Measurements from ENCODE around the gene TMEM236. TPM values are rescaled to one million over a fixed set of nuclear protein-coding genes. Genes with fewer than 3 reads are reported as not detected.

Gene TMEM236
- total RNA-seq, 3 donors from 2014 or later = 0.03 to 0.11 (median 0.05) TPM

DNA sequence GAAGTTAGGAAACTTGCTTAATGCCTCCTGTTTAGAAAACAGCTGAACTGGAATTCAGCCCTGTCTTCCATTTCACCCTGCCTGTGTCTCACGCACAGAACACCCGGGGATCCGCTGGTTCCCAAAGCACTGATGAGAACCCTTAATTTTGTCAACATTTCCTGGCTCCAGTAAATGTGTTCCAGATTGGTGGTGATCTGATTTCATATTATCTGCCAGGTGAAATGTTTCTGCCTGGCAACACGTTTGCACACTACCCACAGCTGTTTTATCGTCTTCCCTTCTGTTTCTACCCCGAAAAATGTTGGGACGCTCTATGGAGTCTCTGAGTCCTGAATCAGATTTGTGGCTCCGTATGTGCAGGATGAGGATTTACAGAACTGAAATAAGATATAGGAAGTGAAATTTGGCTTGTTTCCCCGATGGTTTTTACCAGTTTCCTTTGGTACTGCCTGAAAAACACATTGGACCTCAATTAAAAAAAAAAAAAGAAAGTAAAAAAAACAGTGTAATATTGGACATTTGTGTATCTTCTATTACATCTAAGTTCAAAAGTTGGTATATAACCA, 86.2 kb downstream of the TMEM236 start:
- Mint-ChIP-seq H3K4me1 (ENCODE audit: low read depth) (no peaks in the 10 kb centered on the region), H3K4me3 (no peak overlapping the region), H3K27me3 (ENCODE audit: low read depth) (peaks cover 19% of the 10 kb centered on the region), H3K36me3 (ENCODE audit: insufficient read depth) (no peaks in the 10 kb centered on the region), H3K9me3 (no peaks in the 10 kb centered on the region)
- no peak for ATAC-seq
- no peak for DNase-seq

DNA sequence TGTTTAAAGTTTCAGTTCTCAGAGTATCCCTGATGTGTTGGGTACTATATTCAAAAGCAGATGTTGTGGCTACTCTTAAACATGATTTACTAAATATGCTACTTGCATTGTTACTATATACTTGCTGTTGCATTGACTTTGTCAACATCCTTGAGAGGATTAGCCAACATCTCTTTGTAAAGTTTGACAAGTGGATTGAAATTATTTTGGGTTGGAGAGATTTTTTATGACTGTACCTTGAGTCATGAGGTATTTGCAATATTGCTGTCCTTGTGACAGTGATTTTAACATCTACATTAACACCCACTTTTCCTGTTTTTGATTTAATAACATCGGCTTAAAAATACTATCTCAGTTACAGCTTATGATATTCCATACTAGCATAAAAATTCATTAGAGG, 89.0 kb downstream of the TMEM236 start:
- H3K36me3 Mint-ChIP-seq (ENCODE audit: insufficient read depth) = no peaks in the 10 kb centered on the region
- ATAC-seq = no peak
- no peaks in the 10 kb centered on the region for H3K9me3 Mint-ChIP-seq
- H3K4me3 Mint-ChIP-seq = no peak overlapping the region
- DNase-seq = no peak
- H3K4me1 Mint-ChIP-seq (ENCODE audit: low read depth) = no peaks in the 10 kb centered on the region
- peaks cover 19% of the 10 kb centered on the region for H3K27me3 Mint-ChIP-seq (ENCODE audit: low read depth)

DNA sequence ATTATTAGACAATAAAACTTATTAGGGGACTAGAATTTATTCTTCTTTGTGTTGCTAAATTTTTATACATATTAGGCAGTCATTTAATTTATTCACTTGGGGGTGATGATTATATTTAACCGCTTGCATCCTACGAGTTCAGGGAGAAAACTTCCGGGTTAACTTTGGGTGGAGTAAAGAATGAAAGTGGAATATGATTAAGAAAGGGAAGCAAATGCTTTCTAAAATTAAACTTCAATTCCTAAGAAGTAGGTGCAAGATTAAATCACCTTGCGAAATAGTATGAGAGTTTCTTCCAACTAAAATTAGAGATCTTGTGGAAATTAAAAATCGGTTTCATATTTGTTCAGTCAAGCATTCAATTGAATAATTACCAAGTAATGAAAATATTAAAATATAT, 90.6 kb downstream of the TMEM236 start:
- H3K4me3 Mint-ChIP-seq = no peak overlapping the region
- peaks cover 16% of the 10 kb centered on the region for H3K27me3 Mint-ChIP-seq (ENCODE audit: low read depth)
- no peaks in the 10 kb centered on the region for H3K9me3 Mint-ChIP-seq
- H3K36me3 Mint-ChIP-seq (ENCODE audit: insufficient read depth) = no peaks in the 10 kb centered on the region
- ATAC-seq (no peak), DNase-seq (no peak)
- no peaks in the 10 kb centered on the region for H3K4me1 Mint-ChIP-seq (ENCODE audit: low read depth)

DNA sequence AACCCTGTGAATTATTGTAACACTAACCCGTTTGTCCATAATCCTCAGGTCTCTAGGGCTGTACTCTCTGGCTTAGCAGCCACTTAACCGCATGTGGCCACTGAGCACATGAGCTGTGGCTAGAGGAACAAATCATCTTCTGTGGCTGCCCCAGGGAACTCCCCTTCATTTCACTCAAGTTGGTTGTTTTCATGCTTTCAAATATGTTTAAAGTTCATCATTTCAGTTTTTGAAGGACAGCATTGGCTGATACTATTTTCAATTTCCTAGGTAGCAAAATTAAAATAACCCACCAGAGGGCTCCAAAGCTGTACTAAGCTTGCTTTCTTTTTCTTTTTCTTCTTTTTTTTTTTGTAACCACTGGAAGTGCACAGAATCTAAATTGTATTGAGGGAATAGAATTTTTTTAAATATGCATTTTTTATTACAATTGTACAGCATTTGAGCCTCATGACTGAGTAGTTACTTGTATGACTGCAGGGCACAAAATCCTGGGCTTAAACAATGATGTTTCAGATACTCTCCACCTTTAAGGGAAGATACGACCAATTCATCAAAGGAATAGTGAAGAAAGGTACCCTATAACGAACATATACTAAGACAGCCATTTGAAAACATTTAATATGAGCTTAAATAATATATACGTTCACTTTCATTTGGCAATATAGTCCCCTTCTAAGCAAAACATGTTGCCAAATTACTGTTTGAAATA, 95.7 kb downstream of the TMEM236 start:
- Mint-ChIP-seq H3K27me3 (ENCODE audit: low read depth) (peaks cover 5% of the 10 kb centered on the region), H3K36me3 (ENCODE audit: insufficient read depth) (no peaks in the 10 kb centered on the region), H3K4me3 (no peak overlapping the region), H3K4me1 (ENCODE audit: low read depth) (no peaks in the 10 kb centered on the region), H3K9me3 (no peaks in the 10 kb centered on the region)
- ATAC-seq (peak in 1 of 2 donors; percentile 35), DNase-seq (no peak)

DNA sequence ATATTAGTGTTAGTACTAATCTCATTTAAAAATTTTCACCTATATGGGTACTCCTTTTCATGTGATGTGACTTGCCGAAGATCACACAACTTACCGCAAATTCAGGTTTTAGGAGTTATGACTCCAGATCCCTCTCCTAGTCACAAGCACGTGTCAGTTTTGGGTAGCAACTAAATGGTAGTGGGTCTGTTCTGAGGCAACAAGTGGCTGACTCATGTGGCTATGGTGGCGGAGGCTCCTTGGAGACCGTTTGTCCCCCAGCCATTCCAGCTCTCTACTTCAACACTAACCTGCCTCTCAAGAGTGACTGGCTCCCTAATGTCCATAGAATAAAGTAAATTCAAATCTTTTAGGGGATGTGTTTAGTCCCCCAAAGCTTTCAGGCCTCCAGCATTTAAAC, 96.6 kb downstream of the TMEM236 start:
- H3K4me3 Mint-ChIP-seq = no peak overlapping the region

More for the DNA sequence above, 96.6 kb downstream of the TMEM236 start:
- ATAC-seq (no peak), DNase-seq (no peak)
- peaks cover 5% of the 10 kb centered on the region for H3K27me3 Mint-ChIP-seq (ENCODE audit: low read depth)
- H3K4me1 Mint-ChIP-seq (ENCODE audit: low read depth) = no peaks in the 10 kb centered on the region
- no peaks in the 10 kb centered on the region for H3K9me3 Mint-ChIP-seq
- H3K36me3 Mint-ChIP-seq (ENCODE audit: insufficient read depth) = no peaks in the 10 kb centered on the region

Other genes starting within 250 kb of the TMEM236 start
- under 1 TPM; 0.71 to 0.92 (median 0.76) TPM for gene HACD1, start 134.8 kb upstream of the TMEM236 start, total RNA-seq
- gene STAM, start 108.0 kb upstream of the TMEM236 start, total RNA-seq = 10 to 100 TPM; 12.9 to 14.7 (median 14.7) TPM
- under 1 TPM; 0.14 to 0.23 (median 0.16) TPM for gene MRC1, start 57.1 kb downstream of the TMEM236 start, total RNA-seq
- gene SLC39A12, start 199.7 kb downstream of the TMEM236 start, total RNA-seq = not detected